NCI-H345 (cell line): ENCODE measurements around the gene DTNB.
"Not testable (repeated sequence)": the region's sequence is repeated elsewhere in the genome, so short reads cannot be mapped to it uniquely, and the experiment has no call there.

ENCODE experiments used
- DNase-seq: peaks from one replicate; lab custom pipeline; 2025; lab: John Stamatoyannopoulos, UW

DTNB gene

GRCh38 chr2:25418944-25419677 lies 254.3 kb downstream of the DTNB start:
- DNase-seq, result no peak

- DNase-seq, result no peak
Observed at GRCh38 chr2:25417715-25418369, 255.5 kb downstream of the DTNB start.

GRCh38 chr2:25416674-25417073 lies 256.7 kb downstream of the DTNB start:
- DNase-seq, result no peak

GRCh38 chr2:25414781-25415180 lies 258.6 kb downstream of the DTNB start:
- no peak for DNase-seq

- DNase-seq, result not testable (repeated sequence)
Observed at GRCh38 chr2:25413409-25413808, 260.0 kb downstream of the DTNB start.

- no peak for DNase-seq
Observed at GRCh38 chr2:25411753-25412152, 261.6 kb downstream of the DTNB start.

GRCh38 chr2:25411281-25411680 lies 262.1 kb downstream of the DTNB start:
- DNase-seq, result no peak

- no peak for DNase-seq
Observed at GRCh38 chr2:25410370-25410769, 263.0 kb downstream of the DTNB start.

GRCh38 chr2:25409468-25409867 lies 263.9 kb downstream of the DTNB start:
- no peak for DNase-seq

GRCh38 chr2:25409044-25409443 lies 264.3 kb downstream of the DTNB start:
- no peak for DNase-seq

GRCh38 chr2:25405611-25406295 lies 267.6 kb downstream of the DTNB start:
- DNase-seq, result no peak

- not testable (repeated sequence) for DNase-seq
Observed at GRCh38 chr2:25403120-25403760, 270.1 kb downstream of the DTNB start.

GRCh38 chr2:25402477-25402876 lies 270.9 kb downstream of the DTNB start:
- peak; percentile 17 for DNase-seq

GRCh38 chr2:25401307-25402026 lies 271.9 kb downstream of the DTNB start:
- DNase-seq, result peak; percentile 95

- DNase-seq, result no peak
Observed at GRCh38 chr2:25400576-25401216, 272.7 kb downstream of the DTNB start.

- peak; percentile 52 for DNase-seq
Observed at GRCh38 chr2:25400169-25400568, 273.2 kb downstream of the DTNB start.

GRCh38 chr2:25398534-25398933 lies 274.8 kb downstream of the DTNB start:
- DNase-seq, result no peak

- DNase-seq, result no peak
Observed at GRCh38 chr2:25397777-25398176, 275.6 kb downstream of the DTNB start.

GRCh38 chr2:25389161-25389560 lies 284.2 kb downstream of the DTNB start:
- no peak for DNase-seq

- DNase-seq, result no peak
Observed at GRCh38 chr2:25388491-25388890, 284.9 kb downstream of the DTNB start.

- DNase-seq, result no peak
Observed at GRCh38 chr2:25387876-25388449, 285.4 kb downstream of the DTNB start.
